ENCODE data around the gene TTI1.

Gene TTI1

GRCh38 chr20:37999526-38000263 is 33.6 kb downstream of the TTI1 start:
- Histone ChIP-seq H3K36me3 (ENCODE audit: control insufficient read depth, insufficient read depth, low read length) (peaks cover 94% of the 10 kb centered on the region), H3K27ac (ENCODE audit: low read depth, low read length, severe bottlenecking) (no peak overlapping the region), H3K9me3 (ENCODE audit: control insufficient read depth, low read length) (no peaks in the 10 kb centered on the region), H3K4me3 (ENCODE audit: extremely low read depth, insufficient read depth, low read length, poor library complexity, severe bottlenecking) (no peak overlapping the region), H3K4me1 (ENCODE audit: control insufficient read depth, insufficient read depth, low read length, poor library complexity, severe bottlenecking) (peaks cover 18% of the 10 kb centered on the region)
- 92 to 96% methylated on average over 15 of the region's 15 CpGs for WGBS, 2 experiments (ENCODE audit: insufficient coverage in 2 of 2)

- H3K27ac ChIP-seq (ENCODE audit: low read depth, low read length, severe bottlenecking) = no peak overlapping the region
- 92 to 100% methylated on average over 1 to 3 of the region's 3 CpGs for WGBS, 2 experiments (ENCODE audit: insufficient coverage in 2 of 2)
- peaks cover 16% of the 10 kb centered on the region for H3K4me1 ChIP-seq (ENCODE audit: control insufficient read depth, insufficient read depth, low read length, poor library complexity, severe bottlenecking)
- H3K36me3 ChIP-seq (ENCODE audit: control insufficient read depth, insufficient read depth, low read length) = peaks cover 82% of the 10 kb centered on the region
- H3K4me3 ChIP-seq (ENCODE audit: extremely low read depth, insufficient read depth, low read length, poor library complexity, severe bottlenecking) = no peak overlapping the region
- H3K9me3 ChIP-seq (ENCODE audit: control insufficient read depth, low read length) = no peaks in the 10 kb centered on the region
Measured at GRCh38 chr20:37997516-37997915, 35.7 kb downstream of the TTI1 start.

GRCh38 chr20:37995856-37996605 is 37.2 kb downstream of the TTI1 start:
- Histone ChIP-seq H3K4me3 (ENCODE audit: extremely low read depth, insufficient read depth, low read length, poor library complexity, severe bottlenecking) (no peak overlapping the region), H3K36me3 (ENCODE audit: control insufficient read depth, insufficient read depth, low read length) (peaks cover 83% of the 10 kb centered on the region), H3K4me1 (ENCODE audit: control insufficient read depth, insufficient read depth, low read length, poor library complexity, severe bottlenecking) (peaks cover 3% of the 10 kb centered on the region), H3K9me3 (ENCODE audit: control insufficient read depth, low read length) (no peaks in the 10 kb centered on the region), H3K27ac (ENCODE audit: low read depth, low read length, severe bottlenecking) (no peak overlapping the region)
- 87 to 94% methylated on average over 7 to 8 of the region's 9 CpGs for WGBS, 2 experiments (ENCODE audit: insufficient coverage in 2 of 2)

GRCh38 chr20:37994512-37994911 is 38.7 kb downstream of the TTI1 start:
- 78 to 89% methylated on average over 3 to 4 of the region's 4 CpGs for WGBS, 2 experiments (ENCODE audit: insufficient coverage in 2 of 2)
- Histone ChIP-seq H3K27ac (ENCODE audit: low read depth, low read length, severe bottlenecking) (no peak overlapping the region), H3K4me1 (ENCODE audit: control insufficient read depth, insufficient read depth, low read length, poor library complexity, severe bottlenecking) (peaks cover 8% of the 10 kb centered on the region)

GRCh38 chr20:37992802-37993409 is 40.4 kb downstream of the TTI1 start:
- Histone ChIP-seq H3K27ac (ENCODE audit: low read depth, low read length, severe bottlenecking) (no peak overlapping the region), H3K4me1 (ENCODE audit: control insufficient read depth, insufficient read depth, low read length, poor library complexity, severe bottlenecking) (peaks cover 13% of the 10 kb centered on the region), H3K9me3 (ENCODE audit: control insufficient read depth, low read length) (no peaks in the 10 kb centered on the region), H3K36me3 (ENCODE audit: control insufficient read depth, insufficient read depth, low read length) (peaks cover 68% of the 10 kb centered on the region), H3K4me3 (ENCODE audit: extremely low read depth, insufficient read depth, low read length, poor library complexity, severe bottlenecking) (no peak overlapping the region)
- 80 to 100% methylated on average over 1 to 3 of the region's 5 CpGs for WGBS, 2 experiments (ENCODE audit: insufficient coverage in 2 of 2)

More at GRCh38 chr20:37994512-37994911, 38.7 kb downstream of the TTI1 start:
- Histone ChIP-seq H3K9me3 (ENCODE audit: control insufficient read depth, low read length) (no peaks in the 10 kb centered on the region), H3K4me3 (ENCODE audit: extremely low read depth, insufficient read depth, low read length, poor library complexity, severe bottlenecking) (no peak overlapping the region), H3K36me3 (ENCODE audit: control insufficient read depth, insufficient read depth, low read length) (peaks cover 73% of the 10 kb centered on the region)

- 91 to 100% methylated on average over 3 to 4 of the region's 4 CpGs for WGBS, 2 experiments (ENCODE audit: insufficient coverage in 2 of 2)
- Histone ChIP-seq H3K36me3 (ENCODE audit: control insufficient read depth, insufficient read depth, low read length) (peaks cover 60% of the 10 kb centered on the region), H3K4me3 (ENCODE audit: extremely low read depth, insufficient read depth, low read length, poor library complexity, severe bottlenecking) (no peak overlapping the region), H3K4me1 (ENCODE audit: control insufficient read depth, insufficient read depth, low read length, poor library complexity, severe bottlenecking) (peaks cover 19% of the 10 kb centered on the region), H3K27ac (ENCODE audit: low read depth, low read length, severe bottlenecking) (no peak overlapping the region), H3K9me3 (ENCODE audit: control insufficient read depth, low read length) (no peaks in the 10 kb centered on the region)
Measured at GRCh38 chr20:37991908-37992307, 41.3 kb downstream of the TTI1 start.

- peaks cover 54% of the 10 kb centered on the region for H3K36me3 ChIP-seq (ENCODE audit: control insufficient read depth, insufficient read depth, low read length)
- WGBS, 2 experiments (ENCODE audit: insufficient coverage in 2 of 2) = 96 to 97% methylated on average over 3 to 4 of the region's 4 CpGs
- peak overlapping the region; percentile 51 for H3K27ac ChIP-seq (ENCODE audit: low read depth, low read length, severe bottlenecking)
Measured at GRCh38 chr20:37991157-37991866, 41.9 kb downstream of the TTI1 start.

GRCh38 chr20:37990571-37991151 is 42.6 kb downstream of the TTI1 start:
- peaks cover 49% of the 10 kb centered on the region for H3K36me3 ChIP-seq (ENCODE audit: control insufficient read depth, insufficient read depth, low read length)
- no peak overlapping the region for H3K4me3 ChIP-seq (ENCODE audit: extremely low read depth, insufficient read depth, low read length, poor library complexity, severe bottlenecking)
- H3K4me1 ChIP-seq (ENCODE audit: control insufficient read depth, insufficient read depth, low read length, poor library complexity, severe bottlenecking) = peaks cover 19% of the 10 kb centered on the region
- peak overlapping the region; percentile 51 for H3K27ac ChIP-seq (ENCODE audit: low read depth, low read length, severe bottlenecking)
- WGBS, 2 experiments (ENCODE audit: insufficient coverage in 2 of 2) = 87 to 89% methylated on average over 10 of the region's 10 CpGs
- no peaks in the 10 kb centered on the region for H3K9me3 ChIP-seq (ENCODE audit: control insufficient read depth, low read length)

More at GRCh38 chr20:37991157-37991866, 41.9 kb downstream of the TTI1 start:
- Histone ChIP-seq H3K9me3 (ENCODE audit: control insufficient read depth, low read length) (no peaks in the 10 kb centered on the region), H3K4me3 (ENCODE audit: extremely low read depth, insufficient read depth, low read length, poor library complexity, severe bottlenecking) (no peak overlapping the region), H3K4me1 (ENCODE audit: control insufficient read depth, insufficient read depth, low read length, poor library complexity, severe bottlenecking) (peaks cover 19% of the 10 kb centered on the region)

GRCh38 chr20:37989601-37990295 is 43.5 kb downstream of the TTI1 start:
- peaks cover 49% of the 10 kb centered on the region for H3K36me3 ChIP-seq (ENCODE audit: control insufficient read depth, insufficient read depth, low read length)
- peaks cover 19% of the 10 kb centered on the region for H3K4me1 ChIP-seq (ENCODE audit: control insufficient read depth, insufficient read depth, low read length, poor library complexity, severe bottlenecking)
- H3K27ac ChIP-seq (ENCODE audit: low read depth, low read length, severe bottlenecking) = no peak overlapping the region
- H3K9me3 ChIP-seq (ENCODE audit: control insufficient read depth, low read length) = no peaks in the 10 kb centered on the region
- H3K4me3 ChIP-seq (ENCODE audit: extremely low read depth, insufficient read depth, low read length, poor library complexity, severe bottlenecking) = no peak overlapping the region
- WGBS, 2 experiments (ENCODE audit: insufficient coverage in 2 of 2) = 88 to 92% methylated on average over 5 of the region's 7 CpGs

Data from mesodermal cell (in vitro differentiated cells).